Lung (tissue), 12 donors: ENCODE measurements around the gene TMEM214. TPM values are rescaled to one million over a fixed set of nuclear protein-coding genes. Genes with fewer than 3 reads are reported as not detected.

ENCODE experiments used
- ATAC-seq: fragments of 200-7000 bp; cut with Tn5 transposase; one replicate; pipeline ENCODE4 v1.9.1; 2020; ENCODE audit warnings: moderate number of reproducible peaks; ENCODE audit not compliant: insufficient read depth, low FRiP score
- DNase-seq, 3 donors: peaks; one replicate each; pipeline ENCODE4 v3.0.0-alpha.2; 2013 to 2017
- H3K27ac ChIP-seq, 2 donors: one replicate each; pipeline ENCODE4 v1.5.1; 2013; ENCODE audit warnings: mild to moderate bottlenecking in 2 of 2, moderate library complexity in 2 of 2, control low read depth in 1 of 2, inconsistent platforms in 1 of 2, low read depth in 1 of 2, low read length in 1 of 2
- H3K27me3 ChIP-seq, 3 donors: one replicate each; pipeline ENCODE4 v1.5.1; 2013; ENCODE audit warnings: low read length in 2 of 3; ENCODE audit not compliant: control insufficient read depth in 3 of 3, insufficient read depth in 3 of 3
- H3K36me3 ChIP-seq, 4 donors: one replicate each; pipeline ENCODE4 v1.5.1; 2013; ENCODE audit warnings: low read length in 4 of 4, mild to moderate bottlenecking in 1 of 4, moderate library complexity in 1 of 4; ENCODE audit not compliant: control insufficient read depth in 4 of 4, insufficient read depth in 4 of 4
- H3K4me1 ChIP-seq, 5 donors: one replicate each; pipeline ENCODE4 v1.5.1; 2013; ENCODE audit warnings: low read length in 5 of 5, mild to moderate bottlenecking in 2 of 5, moderate library complexity in 1 of 5; ENCODE audit not compliant: control insufficient read depth in 5 of 5, insufficient read depth in 5 of 5
- H3K4me3 ChIP-seq: one replicate; pipeline ENCODE4 v1.5.1; 2013; ENCODE audit warnings: mild to moderate bottlenecking, control low read depth, moderate library complexity
- H3K9ac ChIP-seq, 2 donors: one replicate each; pipeline ENCODE4 v1.5.1; 2013; ENCODE audit warnings: low read length in 2 of 2, control low read depth in 1 of 2; ENCODE audit not compliant: insufficient read depth in 1 of 2
- H3K9me3 ChIP-seq, 4 donors: one replicate each; pipeline ENCODE4 v1.5.1; 2013; ENCODE audit warnings: low read length in 3 of 4, mild to moderate bottlenecking in 1 of 4, moderate library complexity in 1 of 4; ENCODE audit not compliant: control insufficient read depth in 4 of 4, insufficient read depth in 3 of 4
- WGBS, 2 donors: extraction: QIAGEN DNeasy Blood & Tissue Kit; methylation state at CpG; one replicate each; pipeline ENCODE4 v1.1.7; 2013; 5-methylcytosine and 5-hydroxymethylcytosine counted together
- polyA plus RNA-seq, 2 donors: library from polyadenylated mRNA; stranded (reverse); fragments of 200-250 nt; gene quantifications; one replicate each; pipeline ENCODE4 v1.2.1, GENCODE V29; 2013
- total RNA-seq, 2 donors: library from RNA; depleted of rRNA in 1 of 2; stranded (reverse); fragments of >200 nt in 1 of 2; gene quantifications; one replicate each; pipeline ENCODE4 v1.2.1, GENCODE V29; 2014 to 2021
- TF ChIP-seq, protein P1 (sequence below): IDR thresholded peaks from 2 replicates; pipeline ENCODE4 v1.5.1; 2012; ENCODE audit warnings: mild to moderate bottlenecking; ENCODE audit errors: control extremely low read depth, extremely low read depth
- donor health status: control.
- donor health status: control.
- donor health status: Bipolar disorder and iron deficiency.
- donor health status: healthy.
- donor health status: DM: yes; HTN: yes; CAD: no.

The TMEM214 gene
- total and polyA plus RNA-seq, 4 donors, result 34.3 to 99.2 (median 59.6) TPM

DNA sequence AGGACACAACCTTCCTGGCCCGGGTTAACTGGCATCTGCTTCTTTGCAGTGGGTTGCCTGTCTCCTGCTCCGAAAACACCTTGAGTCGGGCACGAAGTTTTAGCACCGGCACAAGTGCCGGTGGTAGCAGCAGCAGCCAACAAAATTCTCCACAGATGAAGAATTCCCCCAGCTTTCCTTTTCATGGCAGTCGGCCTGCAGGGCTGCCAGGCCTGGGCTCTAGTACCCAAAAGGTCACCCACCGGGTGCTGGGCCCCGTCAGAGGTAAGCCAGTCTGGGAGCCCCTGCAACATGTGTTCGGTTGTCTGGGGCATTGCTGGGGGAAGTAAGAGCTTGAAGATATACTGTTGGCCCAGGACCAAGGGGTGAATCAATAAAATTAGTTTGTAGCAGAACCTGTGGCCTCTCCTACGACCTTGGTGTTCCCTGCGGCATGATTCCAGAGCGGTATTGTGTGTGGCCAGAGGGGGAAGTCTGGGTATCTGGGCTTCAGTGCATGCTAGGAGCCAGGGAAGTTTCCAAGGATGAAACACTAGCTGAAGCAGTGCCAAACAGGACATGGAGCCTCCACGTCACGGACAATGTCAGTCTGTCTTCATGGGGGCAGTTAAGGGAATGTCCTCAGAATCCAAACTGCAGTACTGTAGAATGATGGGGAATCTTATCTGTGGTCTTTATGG is 26.5 kb downstream of the TMEM214 start:
- H3K9me3 ChIP-seq, result no peaks in the 10 kb centered on the region
- H3K4me1 ChIP-seq, result peaks cover 0 to 6% (median 0%) of the 10 kb centered on the region in 5 donors
- 79 to 91% methylated on average over 15 of the region's 15 CpGs for WGBS, 2 donors
- ATAC-seq, result no peak
- H3K27me3 ChIP-seq, result no peaks in the 10 kb centered on the region
- TF ChIP-seq, protein P1, sequence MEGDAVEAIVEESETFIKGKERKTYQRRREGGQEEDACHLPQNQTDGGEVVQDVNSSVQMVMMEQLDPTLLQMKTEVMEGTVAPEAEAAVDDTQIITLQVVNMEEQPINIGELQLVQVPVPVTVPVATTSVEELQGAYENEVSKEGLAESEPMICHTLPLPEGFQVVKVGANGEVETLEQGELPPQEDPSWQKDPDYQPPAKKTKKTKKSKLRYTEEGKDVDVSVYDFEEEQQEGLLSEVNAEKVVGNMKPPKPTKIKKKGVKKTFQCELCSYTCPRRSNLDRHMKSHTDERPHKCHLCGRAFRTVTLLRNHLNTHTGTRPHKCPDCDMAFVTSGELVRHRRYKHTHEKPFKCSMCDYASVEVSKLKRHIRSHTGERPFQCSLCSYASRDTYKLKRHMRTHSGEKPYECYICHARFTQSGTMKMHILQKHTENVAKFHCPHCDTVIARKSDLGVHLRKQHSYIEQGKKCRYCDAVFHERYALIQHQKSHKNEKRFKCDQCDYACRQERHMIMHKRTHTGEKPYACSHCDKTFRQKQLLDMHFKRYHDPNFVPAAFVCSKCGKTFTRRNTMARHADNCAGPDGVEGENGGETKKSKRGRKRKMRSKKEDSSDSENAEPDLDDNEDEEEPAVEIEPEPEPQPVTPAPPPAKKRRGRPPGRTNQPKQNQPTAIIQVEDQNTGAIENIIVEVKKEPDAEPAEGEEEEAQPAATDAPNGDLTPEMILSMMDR, result no peak
- H3K36me3 ChIP-seq, result peaks cover 5 to 51% (median 41%) of the 10 kb centered on the region in 4 donors
- DNase-seq, result no peak
- H3K4me3 ChIP-seq, result no peak overlapping the region
- H3K9ac ChIP-seq, result no peak overlapping the region
- H3K27ac ChIP-seq, result no peak overlapping the region

- 95% methylated on average over 3 of the region's 3 CpGs for WGBS, 2 donors
- no peak for DNase-seq
- no peak for ATAC-seq
- Histone ChIP-seq H3K36me3 (peaks cover 5 to 45% (median 34%) of the 10 kb centered on the region in 4 donors), H3K9me3 (no peaks in the 10 kb centered on the region), H3K27me3 (no peaks in the 10 kb centered on the region), H3K9ac (no peak overlapping the region), H3K27ac (no peak overlapping the region), H3K4me1 (peaks cover 0 to 8% (median 0%) of the 10 kb centered on the region in 5 donors), H3K4me3 (no peak overlapping the region)
- TF ChIP-seq, protein P1, result no peak
Observed at GRCh38 chr2:27060323-27060722, 27.6 kb downstream of the TMEM214 start.

- Histone ChIP-seq H3K27ac (no peak overlapping the region), H3K27me3 (no peaks in the 10 kb centered on the region), H3K4me3 (no peak overlapping the region), H3K4me1 (peaks cover 0 to 14% (median 5%) of the 10 kb centered on the region in 5 donors), H3K36me3 (peaks cover 9 to 40% (median 28%) of the 10 kb centered on the region in 4 donors), H3K9me3 (no peaks in the 10 kb centered on the region), H3K9ac (no peak overlapping the region)
- ATAC-seq (no peak), DNase-seq (no peak)
- 87 to 91% methylated on average over 3 of the region's 3 CpGs for WGBS, 2 donors
- TF ChIP-seq, protein P1, result no peak
Observed at GRCh38 chr2:27065128-27065527, 32.4 kb downstream of the TMEM214 start.

DNA sequence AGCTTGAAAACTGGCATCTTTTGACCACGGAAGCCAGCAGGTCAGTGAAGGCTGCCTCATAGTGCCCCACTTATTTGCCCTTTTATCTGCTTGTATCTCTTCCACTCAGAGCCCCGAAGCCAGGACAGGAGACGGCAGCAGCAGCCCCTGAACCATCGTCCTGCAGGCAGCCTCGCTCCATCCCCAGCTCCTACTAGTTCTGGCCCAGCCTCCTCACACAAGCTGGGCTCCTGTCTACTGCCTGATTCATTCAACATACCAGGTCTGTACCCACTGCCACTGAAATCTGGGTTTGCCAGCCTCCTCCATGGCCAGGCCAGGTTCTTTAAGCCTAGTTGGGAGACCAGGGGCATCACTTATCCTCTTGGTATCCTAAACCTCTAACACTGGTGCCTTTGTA is 34.6 kb downstream of the TMEM214 start:
- H3K4me1 ChIP-seq, result peaks cover 3 to 21% (median 14%) of the 10 kb centered on the region in 5 donors
- WGBS, 2 donors, result 92 to 94% methylated on average over 5 of the region's 5 CpGs
- H3K9me3 ChIP-seq, result no peaks in the 10 kb centered on the region
- DNase-seq, result no peak
- peaks cover 9 to 37% (median 26%) of the 10 kb centered on the region in 4 donors for H3K36me3 ChIP-seq
- H3K9ac ChIP-seq, result no peak overlapping the region
- ATAC-seq, result no peak
- no peaks in the 10 kb centered on the region for H3K27me3 ChIP-seq
- no peak overlapping the region for H3K4me3 ChIP-seq
- TF ChIP-seq, protein P1, result no peak
- H3K27ac ChIP-seq, result no peak overlapping the region
